T-helper 1 cell (primary cell): ENCODE measurements around the gene ASCL2.

Source experiments
- DNase-seq, 5 donors: peaks; one replicate each; pipeline ENCODE4 v3.0.0-alpha.2; 2012 to 2020

Gene ASCL2

DNA sequence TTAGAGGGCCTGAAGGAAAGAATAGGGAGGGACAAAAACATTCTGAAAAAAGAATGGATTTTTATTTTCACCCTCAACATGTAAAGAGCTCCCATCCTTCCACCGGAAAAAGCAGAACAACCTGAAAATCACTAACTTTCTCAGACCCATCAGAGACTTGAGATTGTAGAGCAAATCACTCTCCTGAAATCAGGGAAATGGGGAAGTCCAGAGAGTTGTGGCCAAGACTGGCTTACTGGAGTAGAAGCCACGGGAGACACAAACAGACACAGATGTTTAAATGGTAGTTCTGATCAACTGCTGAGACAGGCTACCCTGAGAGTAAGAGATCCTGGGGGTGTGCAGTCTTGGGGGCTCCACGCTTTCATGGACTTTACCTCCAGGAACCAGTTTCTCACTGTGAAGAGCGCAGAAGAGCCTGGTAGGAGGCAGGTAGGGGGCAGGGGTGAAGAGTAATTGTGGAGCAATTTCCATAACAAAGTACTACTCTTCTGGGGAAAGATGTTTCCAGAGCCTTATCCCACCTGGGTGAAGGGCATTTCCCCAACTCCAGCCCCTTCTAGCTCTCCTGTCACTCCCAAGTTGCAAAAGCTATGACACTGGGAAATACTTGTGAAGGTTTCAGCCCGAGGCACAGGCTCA lies 47.1 kb downstream of the ASCL2 start:
- no peak for DNase-seq

DNA sequence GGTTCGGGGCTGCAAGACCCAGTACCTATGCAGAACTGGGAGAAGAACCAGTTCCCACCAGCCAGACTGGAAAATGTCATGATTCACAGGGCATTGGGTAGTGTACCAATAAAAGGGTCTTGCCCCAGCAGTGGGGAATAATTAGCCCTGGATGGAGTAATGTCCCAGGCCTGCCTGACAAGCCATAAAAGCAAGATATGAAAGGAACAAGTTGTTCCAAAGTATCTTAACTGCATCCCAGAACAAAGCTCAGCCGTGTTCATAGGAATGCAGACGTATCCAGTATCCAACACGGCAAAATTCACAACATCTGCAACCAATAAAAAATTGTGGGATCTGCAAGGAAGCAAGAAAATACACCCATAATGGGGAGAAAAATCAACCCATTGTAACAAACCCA lies 47.9 kb downstream of the ASCL2 start:
- DNase-seq = no peak

DNA sequence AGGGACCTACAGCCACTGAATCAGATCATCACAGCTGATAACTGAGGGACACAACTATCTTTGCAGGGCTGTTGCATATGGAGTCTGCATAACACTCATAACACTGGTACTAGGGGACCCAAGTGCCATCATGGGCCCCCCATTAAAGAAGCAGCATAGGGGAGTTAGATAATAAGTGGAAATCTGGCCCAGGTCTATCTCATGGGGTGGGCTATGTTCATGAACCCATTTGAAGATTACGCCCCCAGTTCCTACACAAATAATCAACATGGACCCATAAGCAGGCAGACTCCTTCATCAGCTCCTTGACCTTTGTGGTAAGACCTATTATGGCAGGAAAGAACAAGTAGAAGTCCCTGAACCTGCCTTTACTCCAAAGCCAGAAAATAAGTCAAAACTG lies 48.8 kb downstream of the ASCL2 start:
- DNase-seq = no peak

DNA sequence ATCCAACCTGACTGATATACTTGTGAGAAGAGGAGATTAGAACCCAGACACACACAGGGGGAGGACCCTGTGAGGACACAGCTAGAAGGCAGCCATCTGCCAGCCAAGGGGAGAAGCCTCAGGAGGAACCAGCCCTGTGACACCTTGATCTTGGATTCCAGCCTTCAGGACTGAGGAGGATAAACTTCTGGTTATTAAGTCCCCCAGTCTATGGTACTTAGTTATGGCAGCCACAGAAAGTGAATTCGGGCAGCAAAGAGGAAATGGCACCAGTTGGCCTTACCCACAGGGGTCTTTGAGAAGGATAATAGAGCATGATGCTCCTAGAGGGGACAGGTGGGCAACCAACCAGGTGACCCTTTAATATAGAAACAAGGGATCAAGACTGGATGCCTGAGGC lies 49.4 kb downstream of the ASCL2 start:
- no peak for DNase-seq

DNA sequence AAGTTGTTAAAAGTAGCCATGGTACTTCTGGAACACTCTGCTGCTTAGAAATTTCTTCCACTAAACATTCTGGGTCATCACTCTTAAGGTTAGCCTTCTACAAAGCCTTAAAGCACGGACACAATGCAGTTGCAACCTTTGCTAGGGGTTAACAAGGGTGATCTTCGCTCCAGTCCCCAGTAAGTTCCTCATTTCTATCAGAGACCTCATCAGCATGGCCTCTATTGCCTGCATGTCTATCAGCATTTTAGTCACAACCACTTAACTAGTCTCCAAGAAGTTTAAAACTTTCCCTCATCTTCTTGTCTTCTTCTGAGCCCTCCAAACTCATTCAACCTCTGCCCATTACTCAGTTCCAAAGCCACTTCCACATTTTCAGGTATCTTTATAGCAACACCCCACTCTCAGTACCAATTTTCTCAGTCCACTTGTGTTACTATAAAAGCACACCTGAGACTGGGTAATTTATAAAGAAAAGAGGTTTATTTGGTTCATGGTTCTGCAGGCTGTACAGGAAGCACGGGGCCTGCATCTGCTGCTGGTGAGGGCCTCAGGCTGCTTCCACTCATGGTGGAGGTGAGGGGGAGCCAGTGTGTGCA lies 50.1 kb downstream of the ASCL2 start:
- no peak for DNase-seq

DNA sequence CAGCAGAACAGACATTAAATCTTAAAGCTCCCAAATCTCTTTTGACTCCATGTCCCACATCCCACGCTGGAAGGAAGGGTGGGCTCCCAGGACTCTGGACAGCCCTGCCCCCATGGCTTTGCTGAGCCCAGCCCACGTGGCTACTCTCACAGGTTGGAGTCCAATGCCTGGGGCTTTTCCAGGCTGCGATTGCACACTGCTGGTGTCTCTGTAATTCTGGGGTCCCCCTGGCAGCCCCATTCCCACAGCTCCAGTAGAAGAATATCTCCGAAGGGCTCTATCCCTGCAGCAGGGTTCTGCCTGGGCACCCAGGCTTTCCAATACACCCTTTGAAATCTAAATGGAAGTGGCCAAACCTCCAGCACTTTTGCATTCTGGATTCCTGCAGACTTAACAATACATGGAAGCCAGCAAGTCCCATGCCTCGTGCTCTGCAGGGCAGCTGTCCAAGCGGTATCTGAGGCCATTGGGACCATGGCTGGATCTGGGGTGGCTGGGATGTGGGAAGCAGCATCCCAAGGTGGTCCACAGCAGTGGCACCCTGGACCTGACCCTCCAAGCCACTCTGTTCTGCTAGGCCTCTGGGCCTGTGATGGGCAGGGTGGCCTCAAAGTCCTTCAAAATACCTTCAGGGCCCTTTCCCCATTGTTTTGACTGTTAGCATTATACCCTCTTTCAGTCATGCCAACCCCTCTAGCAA lies 50.9 kb downstream of the ASCL2 start:
- DNase-seq = no peak
